GM19099 (cell line): ENCODE measurements around the gene ZG16.

Experiments
- POLR2A ChIP-seq: IDR thresholded peaks from 3 replicates; pipeline ENCODE4 v1.6.1; 2011; ENCODE audit warnings: low read depth; ENCODE audit not compliant: insufficient read length; ENCODE audit errors: extremely low read depth

The ZG16 gene, protein sequence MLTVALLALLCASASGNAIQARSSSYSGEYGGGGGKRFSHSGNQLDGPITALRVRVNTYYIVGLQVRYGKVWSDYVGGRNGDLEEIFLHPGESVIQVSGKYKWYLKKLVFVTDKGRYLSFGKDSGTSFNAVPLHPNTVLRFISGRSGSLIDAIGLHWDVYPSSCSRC

DNA sequence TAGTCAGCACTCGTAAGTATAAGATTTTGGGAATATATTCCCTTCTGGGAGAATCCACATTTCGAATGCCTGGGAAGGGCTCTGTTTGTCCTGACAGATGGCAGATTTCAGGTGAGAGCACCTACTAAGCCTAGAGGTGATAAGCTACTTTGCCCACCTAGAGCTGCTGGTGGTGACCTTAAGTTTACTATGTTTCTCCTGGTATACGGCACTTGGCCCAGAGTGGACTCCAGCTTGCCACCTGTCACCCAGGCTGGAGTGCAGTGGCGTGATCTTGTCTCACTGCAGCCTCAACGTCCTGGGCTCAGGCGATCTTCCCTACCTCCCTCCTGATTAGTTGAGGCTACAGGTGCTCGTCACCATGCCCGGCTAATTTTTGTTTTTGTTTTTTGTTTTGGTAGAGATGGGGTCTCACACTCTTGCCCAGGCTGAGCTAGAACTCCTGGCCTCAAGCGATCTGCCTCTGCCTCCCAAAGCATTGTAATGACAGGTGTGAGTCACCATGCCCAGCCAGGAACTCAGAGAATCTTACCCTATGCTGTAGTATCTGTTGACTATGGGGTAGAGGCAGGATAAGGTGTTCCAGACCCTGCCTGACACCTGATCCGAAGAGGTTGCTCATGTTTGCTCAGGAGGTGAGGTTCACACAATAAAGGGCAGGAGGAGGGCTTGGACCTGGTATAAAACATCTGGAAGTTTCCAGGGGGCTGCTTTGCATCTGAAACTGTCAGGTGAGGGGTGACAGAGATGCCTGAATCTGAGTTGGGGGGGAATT is at the start of gene ZG16:
ZG16 (plus strand) TSS at position 681 of the 775 bp plus-strand sequence. CDS start 1,011 bp downstream, outside the sequence.
- no peak for TF ChIP-seq POLR2A

DNA sequence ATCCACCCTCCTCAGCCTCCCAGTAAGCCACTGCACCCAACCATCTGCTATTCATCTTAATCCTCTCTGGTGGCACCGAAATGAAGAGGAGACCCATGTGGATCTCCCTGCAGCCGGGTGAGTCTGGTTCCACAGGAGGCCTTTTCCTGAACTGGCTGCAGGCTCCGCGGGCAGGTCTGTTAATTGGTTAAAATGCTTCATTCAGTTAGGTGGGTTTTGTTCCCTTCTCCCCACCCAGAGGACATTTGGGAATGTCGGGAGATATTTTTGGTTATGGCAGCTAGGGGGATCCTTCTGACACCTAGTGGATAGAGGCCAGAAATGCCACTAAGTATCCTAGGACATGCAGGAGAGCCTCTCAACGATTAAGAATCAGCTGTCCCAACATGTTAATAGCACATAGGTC is 48.9 kb upstream of the ZG16 start:
- TF ChIP-seq POLR2A, result no peak

DNA sequence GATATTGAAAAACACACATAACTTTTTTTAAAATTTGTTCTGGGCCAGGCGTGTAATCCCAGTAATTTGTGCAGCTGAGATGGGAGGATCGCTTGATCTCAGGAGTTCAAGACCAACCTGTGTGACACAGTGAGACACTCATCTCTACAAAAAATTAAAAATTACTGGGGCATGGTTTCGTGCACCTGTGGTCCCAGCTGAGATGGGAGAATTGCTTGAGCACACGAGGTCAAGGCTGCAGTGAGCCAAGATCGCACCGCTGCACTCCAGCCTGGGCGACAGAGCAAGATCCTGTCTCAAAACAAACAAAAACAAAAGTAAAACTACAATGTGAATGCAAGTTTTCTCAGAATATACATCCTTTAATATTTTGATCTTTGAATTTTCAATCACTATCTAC is 47.4 kb upstream of the ZG16 start:
- no peak for TF ChIP-seq POLR2A

DNA sequence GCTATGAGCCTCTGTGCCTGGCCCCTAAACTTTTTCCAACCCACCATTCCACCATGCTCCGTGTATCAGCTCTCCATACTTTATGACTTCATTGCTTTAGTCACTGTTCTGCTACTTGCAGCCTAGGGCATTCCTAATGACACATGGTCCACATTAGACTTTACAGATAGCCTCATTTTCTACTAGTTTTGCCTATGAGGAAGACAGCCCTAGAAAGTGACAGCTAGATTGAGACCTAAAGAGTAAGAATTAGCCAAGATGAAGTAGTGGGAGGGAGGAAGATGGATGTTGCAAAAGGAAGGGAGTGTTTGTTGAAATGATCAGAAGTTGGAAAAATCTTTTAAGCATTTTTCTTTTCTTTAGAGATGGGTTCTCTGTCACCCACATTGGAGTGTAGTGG is 43.3 kb upstream of the ZG16 start:
- TF ChIP-seq POLR2A, result no peak

DNA sequence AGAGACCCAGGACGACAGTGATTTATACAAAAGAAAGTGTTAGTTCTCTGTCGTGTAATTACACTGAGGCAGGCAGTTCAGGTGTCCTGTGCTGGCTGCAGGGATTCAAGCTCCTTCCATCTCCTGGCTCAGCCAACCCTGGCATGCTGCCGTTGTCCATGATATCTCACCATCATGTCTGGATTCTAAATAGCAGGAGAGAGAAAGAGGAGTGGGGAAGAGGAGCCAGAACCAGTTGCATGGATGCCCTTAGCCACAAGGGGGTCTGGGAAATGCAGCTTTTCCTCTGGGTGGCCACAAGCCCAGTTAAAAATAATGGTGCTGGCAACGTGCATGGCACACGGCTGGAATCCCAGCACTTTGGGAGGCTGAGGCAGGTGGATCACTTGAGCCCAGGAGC is 41.9 kb upstream of the ZG16 start:
- TF ChIP-seq POLR2A, result no peak

DNA sequence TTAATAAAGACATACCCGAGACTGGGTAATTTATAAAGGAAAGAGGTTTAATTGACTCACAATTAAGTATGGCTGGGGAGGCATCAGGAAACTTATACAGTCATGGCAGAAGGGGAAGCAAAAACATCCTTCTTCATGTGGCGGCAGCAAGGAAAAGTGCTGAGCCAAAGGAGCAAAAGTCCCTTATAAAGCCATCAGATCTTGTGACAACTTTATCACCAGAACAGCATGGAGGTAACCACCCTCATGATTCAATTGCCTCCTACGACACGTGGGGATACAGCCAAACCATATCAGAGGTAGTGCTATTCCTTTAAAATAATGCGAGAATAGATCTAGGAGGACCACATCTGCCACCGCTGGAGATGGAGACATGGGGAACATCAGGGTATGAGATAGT is 41.3 kb upstream of the ZG16 start:
- TF ChIP-seq POLR2A, result no peak

DNA sequence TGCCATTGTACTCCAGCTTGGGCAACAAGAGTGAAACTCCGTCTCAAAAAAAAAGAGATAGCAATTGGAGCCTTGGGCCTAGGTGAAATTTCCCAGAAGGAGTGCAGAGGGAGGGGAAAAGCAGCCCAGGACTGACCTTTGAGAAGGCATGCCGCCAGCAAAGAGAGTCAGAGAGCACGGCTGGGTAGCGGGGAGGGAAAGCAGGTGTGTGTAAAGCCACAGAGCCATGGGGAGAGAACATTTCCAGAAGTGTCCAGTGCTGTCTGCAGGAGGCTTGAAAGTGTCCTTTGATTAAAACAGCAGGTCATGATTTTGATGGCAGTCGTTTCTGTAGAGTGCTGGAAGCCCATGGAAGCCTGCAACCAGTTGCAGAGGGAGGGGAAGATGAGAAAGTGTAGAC is 40.3 kb upstream of the ZG16 start:
- TF ChIP-seq POLR2A, result no peak

DNA sequence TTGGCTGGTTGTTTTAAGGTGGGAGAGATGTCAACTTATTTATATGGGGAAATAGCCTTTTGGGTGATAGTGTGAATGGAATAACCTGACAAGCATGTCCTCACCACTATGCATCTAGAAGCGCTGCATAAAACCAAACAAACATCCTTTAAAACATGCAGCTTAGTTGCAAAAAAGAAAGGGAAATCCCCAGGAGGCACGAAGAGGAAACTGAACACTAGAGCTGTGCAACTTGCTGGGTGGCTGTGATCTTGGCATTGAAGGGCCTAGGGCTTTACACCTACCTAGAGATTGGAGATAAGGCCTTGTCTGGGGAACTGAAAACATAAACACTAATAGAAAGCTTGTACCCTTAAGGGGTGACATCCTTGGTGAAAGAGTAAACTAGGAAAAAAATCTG is 39.5 kb upstream of the ZG16 start:
- no peak for TF ChIP-seq POLR2A

DNA sequence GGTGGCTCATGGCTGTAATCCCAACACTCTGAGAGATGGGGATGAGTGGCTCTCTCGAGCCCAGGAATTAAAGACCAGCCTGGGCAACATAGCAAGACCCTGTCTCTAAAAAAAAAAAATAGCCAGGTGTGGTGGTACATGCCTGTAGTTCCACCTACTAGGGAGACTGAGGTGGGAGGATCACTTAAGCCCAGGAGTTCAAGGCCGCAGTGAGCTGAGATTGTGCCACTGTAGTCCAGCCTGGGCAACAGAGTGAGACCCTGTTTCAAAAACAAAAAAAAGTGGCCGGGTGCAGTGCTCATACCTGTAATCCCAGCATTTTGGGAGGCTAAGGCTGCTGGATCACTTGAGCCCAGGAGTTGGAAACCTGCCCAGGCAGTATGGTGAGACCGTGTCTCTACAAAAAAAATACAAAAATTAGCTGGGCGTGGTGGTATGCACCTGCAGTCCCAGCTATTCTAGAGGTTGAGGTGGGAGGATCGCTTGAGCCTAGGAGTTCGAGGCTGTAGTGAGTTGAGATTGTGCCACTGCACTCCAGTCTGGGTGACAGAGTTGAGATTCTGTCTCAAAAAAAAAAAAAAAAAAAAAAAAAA is 35.3 kb upstream of the ZG16 start:
- no peak for TF ChIP-seq POLR2A

DNA sequence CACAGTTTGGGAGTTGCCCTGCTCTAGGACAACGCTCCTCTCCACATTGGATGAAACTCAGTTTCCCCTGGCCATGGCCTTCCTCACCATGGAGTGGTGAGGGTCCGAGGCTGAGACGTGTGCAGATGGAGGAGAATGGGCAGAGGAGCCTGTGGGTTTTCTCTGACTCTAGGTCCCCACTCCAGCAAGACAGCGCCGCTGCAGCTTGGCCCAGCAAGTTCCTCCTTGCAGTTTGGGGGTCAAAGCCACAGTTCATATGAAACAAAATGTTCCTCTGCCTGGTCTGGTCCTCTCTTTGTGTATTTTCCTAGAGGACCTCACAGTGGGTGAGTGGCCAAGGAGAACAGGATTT is 34.6 kb upstream of the ZG16 start:
- no peak for TF ChIP-seq POLR2A

DNA sequence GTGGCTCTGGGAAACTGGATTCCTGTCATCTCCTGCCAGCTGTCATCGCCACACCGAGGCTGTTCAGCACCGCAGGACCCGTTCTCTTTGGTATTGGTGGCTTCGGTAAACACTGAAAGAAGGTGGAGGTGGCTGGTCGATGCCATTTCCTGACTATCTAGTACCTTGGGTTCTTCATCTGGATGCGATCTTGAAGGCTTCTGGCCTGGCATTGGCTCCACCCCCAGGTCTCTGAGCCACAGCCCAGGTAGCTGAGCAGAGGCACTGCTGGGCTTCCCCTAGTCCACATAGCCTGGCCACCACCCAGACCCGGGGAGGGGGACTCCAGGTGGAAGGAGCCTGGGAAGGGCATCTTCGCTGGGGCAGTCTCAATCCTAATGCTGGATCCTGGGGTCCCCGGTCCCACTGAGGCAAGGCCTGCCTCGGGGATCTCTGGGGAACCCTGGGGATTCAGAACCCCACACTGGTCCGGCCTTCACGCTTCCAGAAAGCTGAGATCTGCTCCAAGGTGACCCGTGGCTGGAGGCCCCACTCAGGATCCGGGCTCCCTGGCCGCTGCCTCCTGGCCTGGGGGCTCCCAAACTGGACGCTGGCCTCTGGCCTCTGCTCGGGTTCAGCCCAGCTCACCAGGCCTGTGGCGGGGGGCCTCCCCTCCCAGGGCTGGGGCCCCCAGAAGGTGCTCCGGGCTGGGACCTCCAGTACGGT is 34.1 kb upstream of the ZG16 start:
- TF ChIP-seq POLR2A, result no peak

DNA sequence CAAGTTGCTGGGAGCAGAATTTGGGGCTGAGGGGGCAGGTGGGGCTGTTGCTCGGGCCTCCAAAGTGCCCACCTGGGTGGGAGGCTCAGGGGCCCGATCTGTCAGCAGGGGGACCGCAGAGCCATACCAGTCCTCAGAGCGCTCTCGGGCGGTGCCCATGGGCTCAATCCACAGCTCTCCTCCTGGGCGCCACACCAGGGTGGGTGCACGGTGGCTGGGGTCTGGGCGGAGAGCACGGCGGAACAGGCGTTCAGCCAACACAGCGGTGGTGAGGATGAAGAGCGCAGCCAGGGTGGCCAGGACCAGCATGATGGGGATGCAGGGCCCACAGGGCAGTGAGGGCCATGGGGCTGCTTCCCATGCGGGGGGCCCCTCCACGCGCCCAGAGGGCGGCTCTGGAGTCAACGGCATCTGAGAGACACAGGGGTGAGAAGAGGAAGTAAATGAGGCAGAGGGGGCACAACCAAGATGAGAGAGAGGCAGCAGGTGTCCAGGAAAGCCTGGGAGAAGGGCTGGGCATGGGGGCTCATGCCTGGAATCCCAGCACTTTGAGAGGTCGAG is 33.4 kb upstream of the ZG16 start:
- no peak for TF ChIP-seq POLR2A

DNA sequence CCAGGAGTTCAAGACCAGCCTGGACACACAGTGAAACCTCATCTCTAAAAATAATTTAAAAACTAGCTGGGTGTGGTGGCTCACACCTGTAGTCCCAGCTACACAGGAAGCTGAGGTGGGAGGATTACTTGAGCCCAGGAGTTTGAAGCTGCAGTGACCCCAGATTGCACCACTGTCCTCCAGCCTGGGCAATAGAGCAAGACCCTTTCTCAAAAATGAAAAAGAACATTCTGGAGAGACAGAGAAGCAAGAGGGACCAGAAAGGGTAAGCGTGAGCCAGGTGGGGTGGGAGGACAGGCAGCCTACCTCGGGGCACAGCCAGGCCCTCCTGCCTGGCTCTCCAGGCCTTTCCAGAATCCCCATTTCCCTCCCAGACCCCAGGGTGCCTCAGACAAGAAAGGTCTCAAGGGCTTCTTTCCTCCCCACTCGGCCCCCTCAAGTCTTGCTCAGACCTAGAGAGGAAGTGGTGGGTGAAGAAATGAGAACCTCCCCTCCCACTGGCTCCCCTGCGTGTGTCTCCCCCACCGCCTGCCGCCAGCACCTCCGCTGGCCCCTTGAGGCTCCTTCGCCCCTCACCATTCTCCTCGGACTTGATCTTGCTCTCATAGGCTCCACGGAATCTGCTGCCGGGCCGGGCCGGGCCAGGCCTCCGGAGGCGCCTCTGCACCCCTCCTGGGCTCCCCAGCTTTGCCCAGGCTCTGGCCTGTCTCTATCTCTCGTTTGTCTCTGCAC is 32.8 kb upstream of the ZG16 start:
- TF ChIP-seq POLR2A, result no peak

DNA sequence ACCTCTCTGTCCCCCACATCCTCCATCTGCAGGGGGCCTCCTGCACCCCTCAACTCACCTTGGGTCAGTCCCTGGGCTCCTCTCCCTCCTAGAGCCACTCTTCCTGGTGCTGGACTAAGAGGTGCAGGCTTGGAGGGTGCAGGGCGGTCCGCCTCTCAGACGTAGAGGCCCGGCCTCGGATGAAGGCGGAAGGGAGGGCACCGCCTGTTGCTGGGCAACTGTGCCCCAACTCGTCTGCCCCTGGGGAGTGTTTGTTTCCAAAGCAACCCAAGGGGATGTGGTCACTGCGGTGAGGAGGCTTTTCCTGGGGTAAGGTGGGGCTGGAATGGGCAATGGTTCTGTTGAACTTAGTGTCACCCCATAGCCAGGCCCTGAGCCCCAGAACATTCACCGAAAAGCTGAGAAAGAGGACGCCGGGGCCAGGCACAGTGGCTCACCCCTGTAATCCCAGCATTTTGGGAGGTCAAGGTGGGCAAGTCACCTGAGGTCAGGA is 32.2 kb upstream of the ZG16 start, which contains the start of gene C16orf54:
C16orf54 (minus strand) TSS at position 138 of the 493 bp plus-strand sequence. CDS start 1,039 bp downstream, outside the sequence.
- TF ChIP-seq POLR2A, result peak; percentile 55
